H9 (cell line): Measurements from ENCODE around the gene BCLAF3. TPM values are rescaled to one million over a fixed set of nuclear protein-coding genes. Genes with fewer than 3 reads are reported as not detected.

ENCODE experiments used
- DNase-seq: peaks from one replicate; pipeline ENCODE4 v3.0.0-alpha.2; 2017
- H2AFZ ChIP-seq: one replicate; pipeline ENCODE4 v1.6.1; 2013; ENCODE audit warnings: mild to moderate bottlenecking, low read length, control low read depth, moderate library complexity
- H2AK5ac ChIP-seq: 2 replicates; pipeline ENCODE4 v1.6.1; 2013; ENCODE audit warnings: low read length, control low read depth, mixed read lengths; ENCODE audit not compliant: insufficient read length
- H2BK120ac ChIP-seq: one replicate; pipeline ENCODE4 v1.6.1; 2013; ENCODE audit warnings: low read depth, mild to moderate bottlenecking, low read length, control low read depth, inconsistent platforms; ENCODE audit not compliant: poor library complexity, severe bottlenecking
- H2BK12ac ChIP-seq: 2 replicates; pipeline ENCODE4 v1.6.1; 2013; ENCODE audit warnings: low read length, control low read depth, mixed read lengths, low read depth; ENCODE audit not compliant: insufficient read length
- H2BK15ac ChIP-seq: 2 replicates; pipeline ENCODE4 v1.6.1; 2013; ENCODE audit warnings: low read depth, low read length, control low read depth
- H2BK20ac ChIP-seq: one replicate; pipeline ENCODE4 v1.6.1; 2013; ENCODE audit warnings: low read depth, mild to moderate bottlenecking, low read length, control low read depth, inconsistent platforms; ENCODE audit not compliant: poor library complexity, severe bottlenecking
- H2BK5ac ChIP-seq: 2 replicates; pipeline ENCODE4 v1.6.1; 2013; ENCODE audit warnings: low read length, control low read depth, mixed read lengths; ENCODE audit not compliant: insufficient read length
- H3K14ac ChIP-seq: 2 replicates; pipeline ENCODE4 v1.6.1; 2013; ENCODE audit warnings: low read length, control low read depth; ENCODE audit not compliant: insufficient read depth
- H3K18ac ChIP-seq: 2 replicates; pipeline ENCODE4 v1.6.1; 2013; ENCODE audit warnings: low read depth, mild to moderate bottlenecking, mixed read lengths, low read length, control low read depth; ENCODE audit not compliant: insufficient read length
- H3K23ac ChIP-seq: 2 replicates; pipeline ENCODE4 v1.6.1; 2013; ENCODE audit warnings: low read length, control low read depth, mixed read lengths, low read depth; ENCODE audit not compliant: insufficient read length
- H3K23me2 ChIP-seq: 2 replicates; pipeline ENCODE4 v1.6.1; 2013; ENCODE audit warnings: low read depth, mild to moderate bottlenecking, mixed read lengths, low read length, control low read depth; ENCODE audit not compliant: insufficient read length, poor library complexity, severe bottlenecking
- H3K27ac ChIP-seq: 2 replicates; pipeline ENCODE4 v1.5.1; 2013; ENCODE audit warnings: low read length, control low read depth, mixed read lengths, low read depth; ENCODE audit not compliant: insufficient read length
- H3K27me3 ChIP-seq: 2 replicates; pipeline ENCODE4 v1.6.1; 2013; ENCODE audit warnings: low read length, control low read depth, inconsistent platforms; ENCODE audit not compliant: insufficient read depth
- H3K4ac ChIP-seq: 2 replicates; pipeline ENCODE4 v1.6.1; 2013; ENCODE audit warnings: low read depth, mild to moderate bottlenecking, control low read depth, inconsistent platforms, low read length, moderate library complexity
- H3K4me1 ChIP-seq: 2 replicates; pipeline ENCODE4 v1.6.1; 2013; ENCODE audit warnings: low read length, control low read depth, inconsistent platforms; ENCODE audit not compliant: insufficient read depth
- H3K4me2 ChIP-seq: 2 replicates; pipeline ENCODE4 v1.6.1; 2013; ENCODE audit warnings: low read length, control low read depth, mixed read lengths; ENCODE audit not compliant: insufficient read length, insufficient read depth
- H3K56ac ChIP-seq: 2 replicates; pipeline ENCODE4 v1.6.1; 2013; ENCODE audit warnings: low read depth, mild to moderate bottlenecking, mixed read lengths, low read length, control low read depth; ENCODE audit not compliant: insufficient read length
- H3K79me1 ChIP-seq: 2 replicates; pipeline ENCODE4 v1.6.1; 2013; ENCODE audit warnings: low read depth, mild to moderate bottlenecking, moderate library complexity, low read length, control low read depth, inconsistent platforms; ENCODE audit not compliant: insufficient read depth, poor library complexity, severe bottlenecking
- H3K79me2 ChIP-seq: 2 replicates; pipeline ENCODE4 v1.6.1; 2013; ENCODE audit warnings: low read length, control low read depth, inconsistent platforms; ENCODE audit not compliant: insufficient read depth
- H3K9ac ChIP-seq: 2 replicates; pipeline ENCODE4 v1.6.1; 2013; ENCODE audit warnings: low read length, control low read depth, mixed read lengths; ENCODE audit not compliant: insufficient read length; ENCODE audit errors: extremely low read depth
- H3K9me3 ChIP-seq: one replicate; pipeline ENCODE4 v1.6.1; 2013; ENCODE audit warnings: low read depth, low read length, inconsistent platforms; ENCODE audit not compliant: control insufficient read depth
- H3T11ph ChIP-seq: one replicate; pipeline ENCODE4 v1.6.1; 2013; ENCODE audit warnings: mild to moderate bottlenecking, low read length, control low read depth, inconsistent platforms
- H4K20me1 ChIP-seq: one replicate; pipeline ENCODE4 v1.6.1; 2013; ENCODE audit not compliant: control insufficient read depth, insufficient read length, insufficient read depth
- H4K5ac ChIP-seq: 2 replicates; pipeline ENCODE4 v1.6.1; 2013; ENCODE audit warnings: low read depth, mild to moderate bottlenecking, mixed read lengths, low read length, control low read depth; ENCODE audit not compliant: insufficient read length
- H4K8ac ChIP-seq: replicated peaks from 2 replicates; pipeline ENCODE4 v1.6.1; 2013; ENCODE audit warnings: low read length, control low read depth, mixed read lengths, low read depth; ENCODE audit not compliant: insufficient read length
- H4K91ac ChIP-seq: 2 replicates; pipeline ENCODE4 v1.6.1; 2013; ENCODE audit warnings: low read depth, mild to moderate bottlenecking, moderate library complexity, mixed read lengths, low read length, control low read depth; ENCODE audit not compliant: insufficient read length
- H3K27ac Mint-ChIP-seq, 3 experiments: 2 replicates in 2 of 3; 3 replicates in 1 of 3; pipeline ENCODE4 v1.8.0; 2020 to 2021; ENCODE audit warnings: mixed read lengths in 3 of 3, mild to moderate bottlenecking in 1 of 3, moderate library complexity in 1 of 3
- H3K27me3 Mint-ChIP-seq: 2 replicates; pipeline ENCODE4 v1.8.0; 2021; ENCODE audit warnings: low read depth, mild to moderate bottlenecking, moderate library complexity, mixed read lengths
- H3K36me3 Mint-ChIP-seq, 3 experiments: 2 replicates in 2 of 3; 3 replicates in 1 of 3; pipeline ENCODE4 v1.8.0; 2020 to 2021; ENCODE audit warnings: low read depth in 3 of 3, mixed read lengths in 3 of 3; ENCODE audit not compliant: insufficient read depth in 1 of 3
- H3K4me1 Mint-ChIP-seq, 2 experiments: 2 replicates each; pipeline ENCODE4 v1.8.0; 2020; ENCODE audit warnings: mixed read lengths in 2 of 2
- H3K4me3 Mint-ChIP-seq, 2 experiments: 2 replicates in 1 of 2; 3 replicates in 1 of 2; pipeline ENCODE4 v1.8.0; 2020 to 2021; ENCODE audit warnings: mild to moderate bottlenecking in 2 of 2, mixed read lengths in 2 of 2, moderate library complexity in 1 of 2
- H3K9me3 Mint-ChIP-seq, 2 experiments: 2 replicates in 1 of 2; 3 replicates in 1 of 2; pipeline ENCODE4 v1.8.0; 2020; ENCODE audit warnings: mild to moderate bottlenecking in 2 of 2, mixed read lengths in 2 of 2, moderate library complexity in 1 of 2
- CTCF ChIP-seq: fragments of 200-600 bp; sonication (generic); conservative IDR thresholded peaks from 3 replicates; pipeline ENCODE4 v1.8.0; 2021; ENCODE audit warnings: antibody characterized with exemption, mild to moderate bottlenecking
- WGBS: extraction: QIAGEN DNeasy Blood & Tissue Kit; methylation state at CpG from one replicate; pipeline ENCODE4 v1.1.7; 2013; ENCODE audit warnings: missing lambda C conversion rate, low lambda C conversion rate, mixed read lengths; ENCODE audit not compliant: insufficient read length; ENCODE audit errors: extremely low coverage; 5-methylcytosine and 5-hydroxymethylcytosine counted together
- total RNA-seq: library from RNA; stranded (reverse); gene quantifications from 2 replicates; pipeline ENCODE4 v1.2.1, GENCODE V29; 2021

Gene BCLAF3
- total RNA-seq, 1 experiment from 2014 or later = 7.9 TPM

- no peak for TF ChIP-seq CTCF
- H3K4me3 Mint-ChIP-seq = no peak overlapping the region
- Histone ChIP-seq H3K23me2 (no peaks in the 10 kb centered on the region), H2AK5ac (no peak overlapping the region), H4K5ac (no peak overlapping the region), H3K79me1 (no peaks in the 10 kb centered on the region), H3K18ac (no peak overlapping the region), H4K91ac (no peak overlapping the region), H2BK120ac (no peak overlapping the region), H3K4me2 (no peak overlapping the region), H3K9me3 (peaks cover 5% of the 10 kb centered on the region), H3K4me1 (no peaks in the 10 kb centered on the region), H3K14ac (no peak overlapping the region), H3K56ac (no peak overlapping the region), H2BK15ac (no peak overlapping the region), H3K4ac (no peak overlapping the region), H2BK12ac (no peak overlapping the region), H3T11ph (no peak overlapping the region), H2BK5ac (no peak overlapping the region), H3K79me2 (no peaks in the 10 kb centered on the region), H4K20me1 (no peaks in the 10 kb centered on the region), H3K23ac (no peak overlapping the region), H3K9ac (no peak overlapping the region), H2BK20ac (no peak overlapping the region), H2AFZ (no peak overlapping the region), H4K8ac (no peak overlapping the region), H3K27ac (no peak overlapping the region), H3K27me3 (no peaks in the 10 kb centered on the region)
- H3K36me3 Mint-ChIP-seq = peaks cover 4 to 32% (median 7%) of the 10 kb centered on the region in 3 experiments; a peak in 5 of 7 replicates
- no peak for DNase-seq
- H3K9me3 Mint-ChIP-seq = peaks cover 42 to 47% of the 10 kb centered on the region in 2 experiments
- no peaks in the 10 kb centered on the region for H3K4me1 Mint-ChIP-seq
- H3K27me3 Mint-ChIP-seq = no peaks in the 10 kb centered on the region
- no CpG with 5 or more reads among the region's 3 CpGs for WGBS
- no peak overlapping the region for H3K27ac Mint-ChIP-seq
Measured at GRCh38 chrX:19953145-19953544, 37.7 kb downstream of the BCLAF3 start.
